GM23338 (cell line): ENCODE measurements around the gene SLC30A5. TPM values are rescaled to one million over a fixed set of nuclear protein-coding genes. Genes with fewer than 3 reads are reported as not detected.

Experiments
- ATAC-seq: fragments of 200-7000 bp; cut with Tn5 transposase; 3 replicates; pipeline ENCODE4 v1.9.1; 2020
- DNase-seq: peaks from one replicate; pipeline ENCODE4 v3.0.0-alpha.2; 2015; ENCODE audit warnings: low spot score
- H2AFZ ChIP-seq: fragments of 200-600 bp; sonication (generic); 2 replicates; pipeline ENCODE4 v1.8.0; 2016; ENCODE audit warnings: antibody characterized with exemption, mild to moderate bottlenecking, moderate library complexity
- H3F3A ChIP-seq: fragments of 200-600 bp; sonication (generic); replicated peaks from 2 replicates; pipeline ENCODE4 v1.8.0; 2017; ENCODE audit warnings: antibody characterized with exemption, mixed run types, low read depth
- H3K27ac ChIP-seq: fragments of 200-600 bp; sonication (generic); 2 replicates; pipeline ENCODE4 v1.6.1; 2016; ENCODE audit warnings: low read depth
- H3K27me3 ChIP-seq: fragments of 200-600 bp; sonication (generic); 2 replicates; pipeline ENCODE4 v1.8.0; 2016; ENCODE audit warnings: mild to moderate bottlenecking, mixed run types, moderate library complexity; ENCODE audit not compliant: insufficient read depth
- H3K36me3 ChIP-seq: fragments of 200-600 bp; sonication (generic); 2 replicates; pipeline ENCODE4 v1.8.0; 2016; ENCODE audit warnings: mild to moderate bottlenecking; ENCODE audit not compliant: insufficient read depth
- H3K4me1 ChIP-seq: fragments of 200-600 bp; sonication (generic); 2 replicates; pipeline ENCODE4 v1.8.0; 2016; ENCODE audit warnings: mild to moderate bottlenecking, moderate library complexity; ENCODE audit not compliant: insufficient read depth
- H3K4me2 ChIP-seq: fragments of 200-600 bp; sonication (generic); 2 replicates; pipeline ENCODE4 v1.7.1; 2017; ENCODE audit warnings: mixed run types
- H3K4me3 ChIP-seq: fragments of 200-600 bp; sonication (generic); 2 replicates; pipeline ENCODE4 v1.6.1; 2016; ENCODE audit warnings: mixed run types
- H3K79me2 ChIP-seq: fragments of 200-600 bp; sonication (generic); replicated peaks from 2 replicates; pipeline ENCODE4 v1.8.0; 2017; ENCODE audit warnings: mild to moderate bottlenecking; ENCODE audit not compliant: insufficient read depth
- H3K9me2 ChIP-seq: fragments of 200-600 bp; sonication (generic); 2 replicates; pipeline ENCODE4 v1.8.0; 2017; ENCODE audit not compliant: insufficient read depth
- H4K20me1 ChIP-seq: fragments of 200-600 bp; sonication (generic); replicated peaks from 2 replicates; pipeline ENCODE4 v1.8.0; 2017; ENCODE audit warnings: mild to moderate bottlenecking; ENCODE audit not compliant: insufficient read depth
- H3K27ac Mint-ChIP-seq: 2 replicates; pipeline ENCODE4 v1.8.0; 2020; ENCODE audit warnings: inconsistent platforms, mild to moderate bottlenecking, moderate library complexity, mixed read lengths
- H3K27me3 Mint-ChIP-seq: 3 replicates; pipeline ENCODE4 v1.8.0; 2022; ENCODE audit warnings: low read depth, mild to moderate bottlenecking, moderate library complexity, mixed read lengths, inconsistent platforms; ENCODE audit not compliant: insufficient read depth, poor library complexity
- H3K36me3 Mint-ChIP-seq: 3 replicates; pipeline ENCODE4 v1.8.0; 2021; ENCODE audit warnings: low read depth, mild to moderate bottlenecking, inconsistent platforms, moderate library complexity, mixed read lengths
- H3K4me1 Mint-ChIP-seq: 3 replicates; pipeline ENCODE4 v1.8.0; 2020; ENCODE audit warnings: mild to moderate bottlenecking, inconsistent platforms, mixed read lengths
- H3K4me3 Mint-ChIP-seq: 3 replicates; pipeline ENCODE4 v1.8.0; 2021; ENCODE audit warnings: moderate library complexity, mild to moderate bottlenecking, inconsistent platforms, mixed read lengths
- H3K9me3 Mint-ChIP-seq: 3 replicates; pipeline ENCODE4 v1.8.0; 2020; ENCODE audit warnings: moderate library complexity, mild to moderate bottlenecking, inconsistent platforms, mixed read lengths
- CREB1 ChIP-seq: fragments of 250-450 bp; sonication (Bioruptor Pico); IDR thresholded peaks from 2 replicates; pipeline ENCODE4 v1.5.0; 2020; ENCODE audit warnings: low read depth, mild to moderate bottlenecking, moderate library complexity
- EZH2phosphoT487 ChIP-seq: fragments of 200-600 bp; sonication (generic); IDR thresholded peaks from one replicate; pipeline ENCODE4 v1.8.1; 2018; ENCODE audit warnings: antibody characterized with exemption; ENCODE audit not compliant: unreplicated experiment
- JUNB ChIP-seq: IDR thresholded peaks from one replicate; pipeline ENCODE4 v1.6.1; 2016; ENCODE audit warnings: antibody characterized with exemption; ENCODE audit not compliant: unreplicated experiment
- NANOG ChIP-seq: IDR thresholded peaks from 2 replicates; pipeline ENCODE4 v1.6.1; 2016; ENCODE audit warnings: antibody characterized with exemption, borderline replicate concordance
- REST ChIP-seq: IDR thresholded peaks from one replicate; pipeline ENCODE4 v1.6.1; 2018; ENCODE audit warnings: antibody characterized with exemption; ENCODE audit not compliant: unreplicated experiment
- STAT1 ChIP-seq: IDR thresholded peaks from one replicate; pipeline ENCODE4 v1.6.1; 2016; ENCODE audit warnings: antibody characterized with exemption; ENCODE audit not compliant: unreplicated experiment
- ZNF331 ChIP-seq: fragments of 250-450 bp; sonication (Bioruptor Pico); IDR thresholded peaks from 2 replicates; pipeline ENCODE4 v1.5.0; 2020; ENCODE audit warnings: low read depth, mild to moderate bottlenecking, moderate library complexity
- polyA plus RNA-seq: library from polyadenylated mRNA; unstranded; fragments of >200 nt; fragmentation: Nextera tagmentation; extraction: Ambion mirVana; gene quantifications from 2 replicates; pipeline ENCODE4 v1.2.1, GENCODE V29; 2016
- total RNA-seq: library from RNA; depleted of rRNA; stranded (reverse); fragments of >200 nt; shearing (Covaris generic); gene quantifications from 2 replicates; pipeline ENCODE4 v1.2.3, GENCODE V29; 2014
- TF ChIP-seq, protein P1 (sequence below): IDR thresholded peaks from 2 replicates; pipeline ENCODE4 v1.6.1; 2016; ENCODE audit warnings: antibody characterized with exemption
- TF ChIP-seq, protein P2 (sequence below): fragments of 250-450 bp; sonication (Bioruptor Pico); IDR thresholded peaks from 2 replicates; pipeline ENCODE4 v1.5.0; 2020; ENCODE audit warnings: mild to moderate bottlenecking, moderate library complexity

The SLC30A5 gene
- total and polyA plus RNA-seq, 2 experiments from 2014 or later: 38.2 to 43.2 TPM

DNA sequence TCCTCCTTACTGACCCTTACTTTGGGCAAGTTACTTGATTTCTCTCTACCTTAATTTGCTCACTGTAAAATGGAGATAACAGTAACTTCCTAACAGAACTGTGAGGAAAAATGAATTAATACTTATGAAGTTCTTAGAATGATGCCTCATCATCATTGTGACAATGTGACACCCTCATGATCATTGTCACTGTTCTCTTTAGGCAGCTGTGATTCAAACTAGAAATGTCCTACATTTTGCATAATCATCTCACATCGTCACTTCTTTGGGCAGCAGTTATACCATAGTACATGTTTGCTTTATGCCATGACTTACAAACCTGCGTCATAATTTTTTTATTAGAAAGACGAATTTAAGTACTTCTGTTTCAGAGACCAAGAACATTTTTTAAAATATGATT lies 9.7 kb downstream of the SLC30A5 start (continued):
- TF ChIP-seq REST: no peak

DNA sequence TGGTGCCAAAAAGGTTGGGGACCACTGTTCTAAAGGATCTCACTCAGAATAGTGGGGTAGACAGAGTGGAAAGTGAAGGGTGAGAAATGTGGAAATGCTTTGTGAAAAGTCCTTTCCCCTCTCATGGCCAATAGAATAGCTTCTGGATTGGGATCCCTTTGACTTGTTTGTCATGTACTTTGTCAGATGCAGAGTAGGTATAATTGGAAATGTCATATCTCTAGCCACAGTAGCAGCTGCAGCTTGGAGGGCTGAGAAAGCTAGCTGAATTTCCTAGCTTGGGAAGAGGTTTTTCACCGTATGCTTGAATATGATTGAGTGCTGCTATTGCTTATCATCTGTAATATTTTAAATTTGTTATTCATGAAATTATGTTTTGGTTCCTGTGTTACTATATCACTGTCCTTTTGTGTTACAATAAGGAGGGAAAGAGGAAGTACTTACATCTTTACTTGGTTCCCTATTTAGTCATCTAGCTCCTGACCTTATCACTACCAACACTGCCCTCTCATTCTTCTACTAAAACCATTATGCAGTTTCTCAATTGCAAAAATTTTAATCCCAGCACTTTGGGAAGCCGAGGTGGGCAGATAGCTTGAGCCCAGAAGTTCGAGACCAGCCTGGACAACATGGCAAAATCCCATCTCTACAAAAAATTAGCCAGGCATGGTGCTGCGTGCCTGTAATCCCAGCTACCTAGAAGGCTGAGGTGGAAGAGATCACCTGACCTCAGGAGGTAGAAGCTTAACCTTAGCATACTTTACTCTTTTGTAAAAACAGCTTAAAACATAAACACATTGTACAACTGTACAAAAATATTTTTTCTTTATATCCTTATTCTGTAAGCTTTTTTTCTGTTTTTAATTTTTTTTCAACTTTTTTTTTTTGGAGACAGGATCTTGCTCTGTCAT lies 12.4 kb downstream of the SLC30A5 start:
- peaks cover 37% of the 10 kb centered on the region for H3K36me3 ChIP-seq
- H3K4me2 ChIP-seq: no peak overlapping the region
- H3K27me3 ChIP-seq: no peaks in the 10 kb centered on the region
- H3K4me1 Mint-ChIP-seq: no peaks in the 10 kb centered on the region
- no peaks in the 10 kb centered on the region for H3K4me1 ChIP-seq
- no peaks in the 10 kb centered on the region for H4K20me1 ChIP-seq
- H3F3A ChIP-seq: no peaks in the 10 kb centered on the region
- no peak for DNase-seq
- no peak overlapping the region for H3K4me3 Mint-ChIP-seq
- H3K9me2 ChIP-seq: no peaks in the 10 kb centered on the region
- H3K27me3 Mint-ChIP-seq: no peaks in the 10 kb centered on the region
- H3K79me2 ChIP-seq: no peaks in the 10 kb centered on the region
- H3K9me3 Mint-ChIP-seq: peaks cover 14% of the 10 kb centered on the region
- no peak overlapping the region for H3K4me3 ChIP-seq
- H3K27ac Mint-ChIP-seq: no peak overlapping the region
- H2AFZ ChIP-seq: no peak overlapping the region
- no peak for ATAC-seq
- H3K27ac ChIP-seq: no peak overlapping the region
- H3K36me3 Mint-ChIP-seq: peaks cover 63% of the 10 kb centered on the region
- TF ChIP-seq CREB1 (CRISPR knock-in tag): no peak
- TF ChIP-seq EZH2phosphoT487: no peak
- TF ChIP-seq, protein P1, sequence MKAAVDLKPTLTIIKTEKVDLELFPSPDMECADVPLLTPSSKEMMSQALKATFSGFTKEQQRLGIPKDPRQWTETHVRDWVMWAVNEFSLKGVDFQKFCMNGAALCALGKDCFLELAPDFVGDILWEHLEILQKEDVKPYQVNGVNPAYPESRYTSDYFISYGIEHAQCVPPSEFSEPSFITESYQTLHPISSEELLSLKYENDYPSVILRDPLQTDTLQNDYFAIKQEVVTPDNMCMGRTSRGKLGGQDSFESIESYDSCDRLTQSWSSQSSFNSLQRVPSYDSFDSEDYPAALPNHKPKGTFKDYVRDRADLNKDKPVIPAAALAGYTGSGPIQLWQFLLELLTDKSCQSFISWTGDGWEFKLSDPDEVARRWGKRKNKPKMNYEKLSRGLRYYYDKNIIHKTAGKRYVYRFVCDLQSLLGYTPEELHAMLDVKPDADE: no peak
- no peak for TF ChIP-seq NANOG
- TF ChIP-seq, protein P2, sequence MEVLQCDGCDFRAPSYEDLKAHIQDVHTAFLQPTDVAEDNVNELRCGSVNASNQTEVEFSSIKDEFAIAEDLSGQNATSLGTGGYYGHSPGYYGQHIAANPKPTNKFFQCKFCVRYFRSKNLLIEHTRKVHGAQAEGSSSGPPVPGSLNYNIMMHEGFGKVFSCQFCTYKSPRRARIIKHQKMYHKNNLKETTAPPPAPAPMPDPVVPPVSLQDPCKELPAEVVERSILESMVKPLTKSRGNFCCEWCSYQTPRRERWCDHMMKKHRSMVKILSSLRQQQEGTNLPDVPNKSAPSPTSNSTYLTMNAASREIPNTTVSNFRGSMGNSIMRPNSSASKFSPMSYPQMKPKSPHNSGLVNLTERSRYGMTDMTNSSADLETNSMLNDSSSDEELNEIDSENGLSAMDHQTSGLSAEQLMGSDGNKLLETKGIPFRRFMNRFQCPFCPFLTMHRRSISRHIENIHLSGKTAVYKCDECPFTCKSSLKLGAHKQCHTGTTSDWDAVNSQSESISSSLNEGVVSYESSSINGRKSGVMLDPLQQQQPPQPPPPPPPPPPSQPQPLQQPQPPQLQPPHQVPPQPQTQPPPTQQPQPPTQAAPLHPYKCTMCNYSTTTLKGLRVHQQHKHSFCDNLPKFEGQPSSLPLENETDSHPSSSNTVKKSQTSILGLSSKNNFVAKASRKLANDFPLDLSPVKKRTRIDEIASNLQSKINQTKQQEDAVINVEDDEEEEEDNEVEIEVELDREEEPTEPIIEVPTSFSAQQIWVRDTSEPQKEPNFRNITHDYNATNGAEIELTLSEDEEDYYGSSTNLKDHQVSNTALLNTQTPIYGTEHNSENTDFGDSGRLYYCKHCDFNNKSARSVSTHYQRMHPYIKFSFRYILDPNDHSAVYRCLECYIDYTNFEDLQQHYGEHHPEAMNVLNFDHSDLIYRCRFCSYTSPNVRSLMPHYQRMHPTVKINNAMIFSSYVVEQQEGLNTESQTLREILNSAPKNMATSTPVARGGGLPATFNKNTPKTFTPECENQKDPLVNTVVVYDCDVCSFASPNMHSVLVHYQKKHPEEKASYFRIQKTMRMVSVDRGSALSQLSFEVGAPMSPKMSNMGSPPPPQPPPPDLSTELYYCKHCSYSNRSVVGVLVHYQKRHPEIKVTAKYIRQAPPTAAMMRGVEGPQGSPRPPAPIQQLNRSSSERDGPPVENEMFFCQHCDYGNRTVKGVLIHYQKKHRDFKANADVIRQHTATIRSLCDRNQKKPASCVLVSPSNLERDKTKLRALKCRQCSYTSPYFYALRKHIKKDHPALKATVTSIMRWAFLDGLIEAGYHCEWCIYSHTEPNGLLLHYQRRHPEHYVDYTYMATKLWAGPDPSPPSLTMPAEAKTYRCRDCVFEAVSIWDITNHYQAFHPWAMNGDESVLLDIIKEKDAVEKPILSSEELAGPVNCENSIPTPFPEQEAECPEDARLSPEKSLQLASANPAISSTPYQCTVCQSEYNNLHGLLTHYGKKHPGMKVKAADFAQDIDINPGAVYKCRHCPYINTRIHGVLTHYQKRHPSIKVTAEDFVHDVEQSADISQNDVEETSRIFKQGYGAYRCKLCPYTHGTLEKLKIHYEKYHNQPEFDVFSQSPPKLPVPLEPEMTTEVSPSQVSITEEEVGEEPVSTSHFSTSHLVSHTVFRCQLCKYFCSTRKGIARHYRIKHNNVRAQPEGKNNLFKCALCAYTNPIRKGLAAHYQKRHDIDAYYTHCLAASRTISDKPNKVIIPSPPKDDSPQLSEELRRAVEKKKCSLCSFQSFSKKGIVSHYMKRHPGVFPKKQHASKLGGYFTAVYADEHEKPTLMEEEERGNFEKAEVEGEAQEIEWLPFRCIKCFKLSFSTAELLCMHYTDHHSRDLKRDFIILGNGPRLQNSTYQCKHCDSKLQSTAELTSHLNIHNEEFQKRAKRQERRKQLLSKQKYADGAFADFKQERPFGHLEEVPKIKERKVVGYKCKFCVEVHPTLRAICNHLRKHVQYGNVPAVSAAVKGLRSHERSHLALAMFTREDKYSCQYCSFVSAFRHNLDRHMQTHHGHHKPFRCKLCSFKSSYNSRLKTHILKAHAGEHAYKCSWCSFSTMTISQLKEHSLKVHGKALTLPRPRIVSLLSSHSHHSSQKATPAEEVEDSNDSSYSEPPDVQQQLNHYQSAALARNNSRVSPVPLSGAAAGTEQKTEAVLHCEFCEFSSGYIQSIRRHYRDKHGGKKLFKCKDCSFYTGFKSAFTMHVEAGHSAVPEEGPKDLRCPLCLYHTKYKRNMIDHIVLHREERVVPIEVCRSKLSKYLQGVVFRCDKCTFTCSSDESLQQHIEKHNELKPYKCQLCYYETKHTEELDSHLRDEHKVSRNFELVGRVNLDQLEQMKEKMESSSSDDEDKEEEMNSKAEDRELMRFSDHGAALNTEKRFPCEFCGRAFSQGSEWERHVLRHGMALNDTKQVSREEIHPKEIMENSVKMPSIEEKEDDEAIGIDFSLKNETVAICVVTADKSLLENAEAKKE (CRISPR knock-in tag): no peak
- TF ChIP-seq JUNB: no peak
- TF ChIP-seq ZNF331 (CRISPR knock-in tag): no peak
- TF ChIP-seq STAT1: no peak
- no peak for TF ChIP-seq REST
